Measurements from ENCODE around the gene ERCC6L2.

Gene ERCC6L2

GRCh38 chr9:95875305-95876137 is at the start of gene ERCC6L2:
Gene ERCC6L2, plus strand, starts transcription at chr9:95875691. Its CDS starts 348 bp downstream, at chr9:95876039.
- peak; percentile 11 for FAIRE-seq

GRCh38 chr9:95826183-95826838 is 49.2 kb upstream of the ERCC6L2 start:
- no peak for FAIRE-seq

GRCh38 chr9:95830768-95831167 is 44.7 kb upstream of the ERCC6L2 start:
- FAIRE-seq: no peak

GRCh38 chr9:95831810-95832209 is 43.7 kb upstream of the ERCC6L2 start:
- no peak for FAIRE-seq

- no peak for FAIRE-seq
Measured at GRCh38 chr9:95833546-95834178, 41.8 kb upstream of the ERCC6L2 start.

- no peak for FAIRE-seq
Measured at GRCh38 chr9:95834281-95834907, 41.1 kb upstream of the ERCC6L2 start.

GRCh38 chr9:95835393-95835792 is 40.1 kb upstream of the ERCC6L2 start:
- no peak for FAIRE-seq

- FAIRE-seq: no peak
Measured at GRCh38 chr9:95836072-95836471, 39.4 kb upstream of the ERCC6L2 start.

GRCh38 chr9:95839012-95839411 is 36.5 kb upstream of the ERCC6L2 start:
- FAIRE-seq: no peak

GRCh38 chr9:95840074-95840473 is 35.4 kb upstream of the ERCC6L2 start:
- FAIRE-seq: no peak

GRCh38 chr9:95841377-95841776 is 34.1 kb upstream of the ERCC6L2 start:
- no peak for FAIRE-seq

GRCh38 chr9:95845751-95846150 is 29.7 kb upstream of the ERCC6L2 start:
- no peak for FAIRE-seq

- FAIRE-seq: no peak
Measured at GRCh38 chr9:95848764-95849163, 26.7 kb upstream of the ERCC6L2 start.

GRCh38 chr9:95852059-95853032 is 23.1 kb upstream of the ERCC6L2 start:
- FAIRE-seq: no peak

- no peak for FAIRE-seq
Measured at GRCh38 chr9:95854386-95855020, 21.0 kb upstream of the ERCC6L2 start.

GRCh38 chr9:95855961-95856360 is 19.5 kb upstream of the ERCC6L2 start:
- FAIRE-seq: no peak

GRCh38 chr9:95857124-95857523 is 18.4 kb upstream of the ERCC6L2 start:
- no peak for FAIRE-seq

- FAIRE-seq: no peak
Measured at GRCh38 chr9:95857896-95858295, 17.6 kb upstream of the ERCC6L2 start.

GRCh38 chr9:95862343-95862742 is 13.1 kb upstream of the ERCC6L2 start:
- FAIRE-seq: no peak

GRCh38 chr9:95864852-95865580 is 10.5 kb upstream of the ERCC6L2 start:
- peak; percentile 32 for FAIRE-seq

- FAIRE-seq: no peak
Measured at GRCh38 chr9:95870352-95870751, 5.1 kb upstream of the ERCC6L2 start.

Measured in A204.1 (cell line).